ENCODE data around the gene GPC1.

GRCh38 chr2:240416821-240417220, 18.6 kb upstream of the GPC1 start:
- TF ChIP-seq, protein P1, sequence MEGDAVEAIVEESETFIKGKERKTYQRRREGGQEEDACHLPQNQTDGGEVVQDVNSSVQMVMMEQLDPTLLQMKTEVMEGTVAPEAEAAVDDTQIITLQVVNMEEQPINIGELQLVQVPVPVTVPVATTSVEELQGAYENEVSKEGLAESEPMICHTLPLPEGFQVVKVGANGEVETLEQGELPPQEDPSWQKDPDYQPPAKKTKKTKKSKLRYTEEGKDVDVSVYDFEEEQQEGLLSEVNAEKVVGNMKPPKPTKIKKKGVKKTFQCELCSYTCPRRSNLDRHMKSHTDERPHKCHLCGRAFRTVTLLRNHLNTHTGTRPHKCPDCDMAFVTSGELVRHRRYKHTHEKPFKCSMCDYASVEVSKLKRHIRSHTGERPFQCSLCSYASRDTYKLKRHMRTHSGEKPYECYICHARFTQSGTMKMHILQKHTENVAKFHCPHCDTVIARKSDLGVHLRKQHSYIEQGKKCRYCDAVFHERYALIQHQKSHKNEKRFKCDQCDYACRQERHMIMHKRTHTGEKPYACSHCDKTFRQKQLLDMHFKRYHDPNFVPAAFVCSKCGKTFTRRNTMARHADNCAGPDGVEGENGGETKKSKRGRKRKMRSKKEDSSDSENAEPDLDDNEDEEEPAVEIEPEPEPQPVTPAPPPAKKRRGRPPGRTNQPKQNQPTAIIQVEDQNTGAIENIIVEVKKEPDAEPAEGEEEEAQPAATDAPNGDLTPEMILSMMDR (IDR thresholded peaks at IDR 0.05): no peak
- no peak for TF ChIP-seq POLR2A (IDR thresholded peaks at IDR 0.05)

All from uterus (tissue), 2 donors.